ENCODE data around the gene ZW10.

The ZW10 gene

GRCh38 chr11:113684496-113684895 lies 89.0 kb downstream of the ZW10 start:
- Histone ChIP-seq H3K27me3 (ENCODE audit: insufficient read depth, poor library complexity, severe bottlenecking) (no peaks in the 10 kb centered on the region), H3K27ac (replicated peaks) (no peak overlapping the region), H3K4me3 (replicated peaks; ENCODE audit: insufficient read depth, low read length) (no peak overlapping the region)
- no peak for TF ChIP-seq CTCF (IDR thresholded peaks at IDR 0.05; ENCODE audit: insufficient read depth, low read length)
- no peak for TF ChIP-seq SPI1 (IDR thresholded peaks at IDR 0.05; ENCODE audit: borderline replicate concordance, low read depth)
- no peak for TF ChIP-seq REST (IDR thresholded peaks at IDR 0.05; ENCODE audit: insufficient replicate concordance, low read depth)
- no peak for TF ChIP-seq POLR2AphosphoS5 (IDR thresholded peaks at IDR 0.05; ENCODE audit: low read depth)
- TF ChIP-seq GABPA (IDR thresholded peaks at IDR 0.05; ENCODE audit: low read depth), result no peak
- DNase-seq (ENCODE audit: low read depth in 1 of 2, low spot score in 1 of 2), result no peak

GRCh38 chr11:113683481-113684046 lies 89.9 kb downstream of the ZW10 start:
- no peak for DNase-seq (ENCODE audit: low read depth in 1 of 2, low spot score in 1 of 2)
- no peak for TF ChIP-seq GABPA (IDR thresholded peaks at IDR 0.05; ENCODE audit: low read depth)
- TF ChIP-seq POLR2AphosphoS5 (IDR thresholded peaks at IDR 0.05; ENCODE audit: low read depth), result no peak
- no peak for TF ChIP-seq SPI1 (IDR thresholded peaks at IDR 0.05; ENCODE audit: borderline replicate concordance, low read depth)
- TF ChIP-seq CTCF (IDR thresholded peaks at IDR 0.05; ENCODE audit: insufficient read depth, low read length), result no peak
- TF ChIP-seq REST (IDR thresholded peaks at IDR 0.05; ENCODE audit: insufficient replicate concordance, low read depth), result no peak
- Histone ChIP-seq H3K27ac (replicated peaks) (no peak overlapping the region), H3K4me3 (replicated peaks; ENCODE audit: insufficient read depth, low read length) (no peak overlapping the region), H3K27me3 (ENCODE audit: insufficient read depth, poor library complexity, severe bottlenecking) (peaks cover 2% of the 10 kb centered on the region)
